Stimulated activated naive CD8-positive, alpha-beta T cell treated with anti-CD3 and anti-CD28 coated beads, Interleukin-15, amount 100 ng/mL, for 72 hours (primary cell): ENCODE results near the gene EN2.

ENCODE experiments used
- ATAC-seq: fragments of 150-1000 bp; cut with Tn5 transposase; 2 replicates; pipeline ENCODE4 v1.10.0; 2021; ENCODE audit warnings: mild to moderate bottlenecking, moderate library complexity
- DNase-seq, 2 donors: peaks; one replicate each; pipeline ENCODE4 v3.0.0; 2021 to 2022
- H3K27ac Mint-ChIP-seq, 2 donors: one replicate each; pipeline ENCODE4 v1.8.0; 2022; ENCODE audit warnings: mild to moderate bottlenecking in 2 of 2, mixed read lengths in 2 of 2, moderate library complexity in 2 of 2
- H3K27me3 Mint-ChIP-seq: one replicate; pipeline ENCODE4 v1.8.0; 2022; ENCODE audit warnings: mixed read lengths
- H3K4me1 Mint-ChIP-seq: one replicate; pipeline ENCODE4 v1.8.0; 2022; ENCODE audit warnings: mild to moderate bottlenecking, mixed read lengths
- H3K4me3 Mint-ChIP-seq, 2 donors: one replicate each; pipeline ENCODE4 v1.8.0; 2022; ENCODE audit warnings: mild to moderate bottlenecking in 2 of 2, mixed read lengths in 2 of 2, moderate library complexity in 1 of 2
- H3K9me3 Mint-ChIP-seq, 2 donors: one replicate each; pipeline ENCODE4 v1.8.0; 2022; ENCODE audit warnings: mixed read lengths in 2 of 2

Gene EN2

DNA sequence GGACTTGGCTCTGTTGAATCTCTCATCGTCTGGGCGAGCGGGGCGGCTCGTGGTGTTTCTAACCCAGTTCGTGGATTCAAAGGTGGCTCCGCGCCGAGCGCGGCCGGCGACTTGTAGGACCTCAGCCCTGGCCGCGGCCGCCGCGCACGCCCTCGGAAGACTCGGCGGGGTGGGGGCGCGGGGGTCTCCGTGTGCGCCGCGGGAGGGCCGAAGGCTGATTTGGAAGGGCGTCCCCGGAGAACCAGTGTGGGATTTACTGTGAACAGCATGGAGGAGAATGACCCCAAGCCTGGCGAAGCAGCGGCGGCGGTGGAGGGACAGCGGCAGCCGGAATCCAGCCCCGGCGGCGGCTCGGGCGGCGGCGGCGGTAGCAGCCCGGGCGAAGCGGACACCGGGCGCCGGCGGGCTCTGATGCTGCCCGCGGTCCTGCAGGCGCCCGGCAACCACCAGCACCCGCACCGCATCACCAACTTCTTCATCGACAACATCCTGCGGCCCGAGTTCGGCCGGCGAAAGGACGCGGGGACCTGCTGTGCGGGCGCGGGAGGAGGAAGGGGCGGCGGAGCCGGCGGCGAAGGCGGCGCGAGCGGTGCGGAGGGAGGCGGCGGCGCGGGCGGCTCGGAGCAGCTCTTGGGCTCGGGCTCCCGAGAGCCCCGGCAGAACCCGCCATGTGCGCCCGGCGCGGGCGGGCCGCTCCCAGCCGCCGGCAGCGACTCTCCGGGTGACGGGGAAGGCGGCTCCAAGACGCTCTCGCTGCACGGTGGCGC lies at the start of gene EN2:
TSS of gene EN2 (plus strand) at position 19 of the 767 bp plus-strand sequence. CDS start at position 268, 249 bp downstream.
- peak within 1 kb of the TSS; percentile 72 to 84 for H3K4me3 Mint-ChIP-seq
- peaks cover 95% of the 10 kb centered on the region for H3K27me3 Mint-ChIP-seq
- peak within 1 kb of the TSS; percentile 72 to 91 for H3K27ac Mint-ChIP-seq
- ATAC-seq, result no peak
- H3K4me1 Mint-ChIP-seq, result peaks cover 61% of the 10 kb centered on the region
- DNase-seq, result no peak
- H3K9me3 Mint-ChIP-seq, result no peaks in the 10 kb centered on the region

DNA sequence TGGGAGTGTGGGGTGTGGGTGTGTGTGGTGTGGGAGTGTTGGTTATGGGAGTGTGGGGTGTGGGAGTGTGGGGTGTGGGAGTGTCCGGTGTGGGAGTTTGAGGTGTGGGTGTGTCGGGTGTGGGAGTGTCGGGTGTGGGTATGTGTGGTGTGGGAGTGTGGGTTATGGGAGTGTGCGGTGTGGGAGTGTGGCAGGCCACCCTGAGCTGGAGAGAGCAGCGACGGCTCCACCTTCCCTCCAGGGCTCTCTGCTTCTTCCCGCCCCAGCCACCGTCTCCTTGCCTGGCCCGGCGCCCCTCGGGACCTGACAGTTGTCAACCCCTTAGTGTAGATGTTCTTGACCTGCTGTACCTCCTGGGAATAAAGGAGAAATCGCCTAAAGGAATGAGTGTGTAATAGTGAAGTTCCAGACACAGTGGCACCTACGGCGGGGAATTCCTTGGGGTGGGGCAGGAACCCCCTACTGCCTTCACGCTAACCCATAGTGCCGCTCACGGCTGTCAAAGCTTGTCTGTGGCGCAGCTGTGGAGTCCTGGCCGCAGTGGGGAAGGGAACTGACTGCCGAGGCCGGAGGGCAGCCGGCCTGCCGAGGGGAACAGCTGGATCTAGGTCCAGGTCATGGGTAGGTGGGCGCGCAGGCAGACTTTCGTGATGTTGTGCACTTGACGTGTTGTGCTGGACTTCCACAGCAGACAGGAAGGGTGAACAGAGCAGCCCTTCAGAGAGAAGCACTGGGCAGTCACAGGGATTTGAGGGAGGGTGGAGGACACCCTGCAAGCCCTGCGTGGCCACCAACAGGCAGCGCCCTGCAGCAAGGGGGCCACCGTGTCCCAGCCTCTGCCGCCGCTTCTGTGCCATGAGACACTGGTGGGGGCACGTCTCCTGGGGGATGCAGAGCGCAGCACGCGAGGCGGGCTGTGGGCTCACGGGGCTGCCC lies 49.0 kb upstream of the EN2 start:
- Mint-ChIP-seq H3K4me3 (no peak overlapping the region), H3K27me3 (peaks cover 82% of the 10 kb centered on the region), H3K9me3 (no peaks in the 10 kb centered on the region), H3K4me1 (peaks cover 38% of the 10 kb centered on the region), H3K27ac (no peak overlapping the region)
- ATAC-seq, result peak; percentile 27
- no peak for DNase-seq

- ATAC-seq (no peak), DNase-seq (no peak)
- H3K4me3 Mint-ChIP-seq, result no peak overlapping the region
- no peaks in the 10 kb centered on the region for H3K9me3 Mint-ChIP-seq
- H3K27ac Mint-ChIP-seq, result no peak overlapping the region
- H3K27me3 Mint-ChIP-seq, result peaks cover 71% of the 10 kb centered on the region
- peaks cover 38% of the 10 kb centered on the region for H3K4me1 Mint-ChIP-seq
Observed at GRCh38 chr7:155409980-155410379, 47.9 kb upstream of the EN2 start.

DNA sequence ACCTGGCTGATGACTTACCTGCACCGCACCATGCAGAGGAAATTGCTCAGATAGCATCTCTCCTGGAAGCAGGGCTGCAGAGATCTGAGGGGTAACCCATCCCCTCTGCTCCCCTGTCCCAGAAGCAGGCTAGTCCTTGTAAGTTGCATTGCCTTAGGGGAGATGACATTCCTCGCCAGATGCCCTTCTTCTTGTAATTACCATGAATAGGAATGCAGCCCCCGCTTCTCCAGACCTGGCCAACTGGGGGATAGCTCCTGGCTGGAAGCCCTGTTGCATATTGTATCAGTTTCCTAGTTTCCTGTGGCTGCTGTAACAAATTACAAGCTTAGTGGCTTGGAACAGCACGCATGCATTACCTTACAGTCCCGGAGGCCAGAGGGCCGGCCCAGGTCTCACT lies 47.5 kb upstream of the EN2 start:
- Mint-ChIP-seq H3K27me3 (peaks cover 66% of the 10 kb centered on the region), H3K4me3 (no peak overlapping the region), H3K4me1 (peaks cover 38% of the 10 kb centered on the region), H3K9me3 (no peaks in the 10 kb centered on the region), H3K27ac (no peak overlapping the region)
- DNase-seq (no peak), ATAC-seq (no peak)

DNA sequence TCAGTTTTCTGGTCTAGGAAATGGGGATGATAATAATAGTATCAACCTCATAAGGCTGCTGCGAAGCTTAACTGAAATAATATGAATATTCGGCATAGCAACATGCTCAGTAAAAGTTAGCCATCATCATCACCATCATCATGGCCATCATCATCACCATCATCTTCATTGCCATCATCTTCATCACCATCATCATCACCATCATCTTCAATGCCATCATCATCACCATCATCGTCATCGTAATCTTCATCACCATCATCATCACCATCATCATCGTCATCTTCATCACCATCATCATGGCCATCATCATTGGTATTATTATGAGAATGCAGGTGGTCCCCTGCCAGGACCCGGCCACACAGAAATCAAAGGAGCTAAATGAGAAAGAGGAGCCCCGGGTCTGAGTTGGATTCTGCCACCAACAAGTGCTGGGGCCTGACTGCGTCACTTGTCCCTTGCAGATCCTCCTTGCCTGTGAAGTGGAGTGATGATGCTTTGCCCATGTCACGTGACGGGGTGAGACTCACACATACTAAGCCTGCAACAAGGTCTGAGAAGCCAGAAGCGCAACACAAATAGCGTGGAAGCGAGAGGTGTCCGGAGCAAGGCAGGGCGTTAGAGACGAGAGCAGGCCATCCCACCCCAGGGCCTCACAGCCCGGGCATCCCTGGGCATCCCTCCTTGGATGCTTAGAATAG lies 46.1 kb upstream of the EN2 start:
- no peak for DNase-seq
- Mint-ChIP-seq H3K27ac (no peak overlapping the region), H3K9me3 (no peaks in the 10 kb centered on the region), H3K4me1 (peaks cover 23% of the 10 kb centered on the region), H3K4me3 (no peak overlapping the region), H3K27me3 (peaks cover 52% of the 10 kb centered on the region)
- ATAC-seq, result no peak

DNA sequence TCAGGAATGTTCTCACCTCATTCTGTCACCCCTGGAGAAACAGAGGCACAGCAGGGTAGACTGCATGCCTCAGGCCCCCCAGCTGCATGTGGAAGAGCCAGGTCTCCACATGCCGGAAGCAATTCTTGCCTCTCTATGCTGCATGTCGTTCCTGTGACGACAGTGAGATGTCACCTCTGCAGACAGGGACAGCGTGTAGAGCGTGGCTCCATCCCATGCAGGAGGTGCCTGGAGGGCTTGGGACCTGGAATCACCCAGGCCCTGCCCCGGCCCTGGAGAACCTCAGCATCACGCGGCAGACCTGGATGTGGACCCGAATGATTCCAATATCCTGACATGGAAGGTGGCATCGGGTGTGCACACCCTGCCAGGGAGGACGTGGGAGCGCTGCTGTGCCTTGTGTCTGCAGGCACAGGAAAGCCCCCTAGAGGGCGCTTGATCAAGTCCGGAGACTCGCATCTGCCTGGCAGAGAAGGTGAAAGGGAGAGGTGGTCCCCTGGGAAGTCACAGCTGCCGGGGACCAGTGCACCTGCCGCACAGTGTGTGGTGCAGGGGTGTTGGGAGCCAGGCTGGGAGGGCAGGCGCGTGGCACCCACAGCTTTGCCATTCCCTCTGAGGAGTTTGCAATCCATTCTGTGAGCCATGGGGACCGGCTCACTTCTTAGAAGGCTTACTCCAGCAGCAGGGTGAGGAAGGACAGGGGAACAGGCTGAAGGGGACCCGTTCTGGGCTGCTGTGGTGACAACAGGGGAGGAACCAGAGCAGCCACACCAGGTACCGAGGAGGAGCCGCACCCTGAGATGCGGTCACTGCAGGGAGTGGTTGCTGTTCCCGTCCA lies 45.3 kb upstream of the EN2 start:
- peak; percentile 64 for ATAC-seq

DNA sequence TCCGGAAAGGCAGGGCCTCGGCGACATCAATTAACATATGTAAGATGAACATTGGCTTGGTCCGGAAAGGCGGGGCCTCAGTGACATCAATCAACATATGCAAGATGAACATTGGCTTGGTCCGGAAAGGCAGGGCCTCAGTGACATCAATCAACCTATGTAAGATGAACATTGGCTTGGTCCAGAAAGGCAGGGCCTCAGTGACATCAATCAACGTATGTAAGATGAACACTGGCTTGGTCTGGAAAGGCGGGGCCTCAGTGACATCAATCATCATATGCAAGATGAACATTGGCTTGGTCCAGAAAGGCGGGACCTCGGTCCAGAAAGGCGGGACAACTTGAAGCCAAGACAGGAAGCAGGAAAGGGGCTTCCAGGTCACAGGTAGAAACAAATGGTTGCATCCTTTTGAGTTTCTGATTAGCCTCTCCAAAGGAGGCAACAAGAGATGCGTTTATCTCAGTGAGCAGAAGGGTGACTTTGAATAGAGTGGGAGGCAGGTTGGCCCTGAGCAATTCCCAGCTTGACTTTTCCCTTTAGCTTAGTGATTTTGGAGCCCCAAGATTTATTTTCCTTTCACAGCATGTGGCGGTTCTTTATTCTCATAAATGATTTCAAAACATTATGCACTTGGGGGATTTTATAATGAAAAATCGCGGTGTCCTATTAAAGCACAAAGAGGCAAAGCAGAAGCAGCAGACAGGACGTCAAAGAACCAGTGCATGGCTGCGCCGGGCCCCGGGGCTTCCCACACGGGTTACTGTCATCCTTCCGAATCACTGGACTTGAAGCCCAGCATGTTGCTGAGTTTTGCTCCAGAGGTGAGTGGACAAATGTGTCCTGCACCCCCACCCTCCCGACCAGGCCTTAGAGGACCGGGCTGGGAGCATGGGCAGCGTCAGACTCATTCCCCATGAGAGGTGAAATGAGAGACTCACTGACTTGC lies 43.1 kb upstream of the EN2 start:
- Mint-ChIP-seq H3K9me3 (no peaks in the 10 kb centered on the region), H3K4me3 (no peak overlapping the region), H3K4me1 (peaks cover 13% of the 10 kb centered on the region), H3K27me3 (peaks cover 63% of the 10 kb centered on the region), H3K27ac (no peak overlapping the region)
- no peak for DNase-seq
- ATAC-seq, result no peak

More for the DNA sequence above, 45.3 kb upstream of the EN2 start:
- H3K9me3 Mint-ChIP-seq, result no peaks in the 10 kb centered on the region
- DNase-seq, result peak; percentile 55 to 62
- peaks cover 57% of the 10 kb centered on the region for H3K27me3 Mint-ChIP-seq
- no peak overlapping the region for H3K4me3 Mint-ChIP-seq
- H3K27ac Mint-ChIP-seq, result no peak overlapping the region
- H3K4me1 Mint-ChIP-seq, result peaks cover 23% of the 10 kb centered on the region

- Mint-ChIP-seq H3K4me1 (peaks cover 7% of the 10 kb centered on the region), H3K27me3 (peaks cover 58% of the 10 kb centered on the region), H3K27ac (no peak overlapping the region), H3K4me3 (no peak overlapping the region), H3K9me3 (no peaks in the 10 kb centered on the region)
- DNase-seq, result no peak
- no peak for ATAC-seq
Observed at GRCh38 chr7:155416646-155417380, 41.1 kb upstream of the EN2 start.

DNA sequence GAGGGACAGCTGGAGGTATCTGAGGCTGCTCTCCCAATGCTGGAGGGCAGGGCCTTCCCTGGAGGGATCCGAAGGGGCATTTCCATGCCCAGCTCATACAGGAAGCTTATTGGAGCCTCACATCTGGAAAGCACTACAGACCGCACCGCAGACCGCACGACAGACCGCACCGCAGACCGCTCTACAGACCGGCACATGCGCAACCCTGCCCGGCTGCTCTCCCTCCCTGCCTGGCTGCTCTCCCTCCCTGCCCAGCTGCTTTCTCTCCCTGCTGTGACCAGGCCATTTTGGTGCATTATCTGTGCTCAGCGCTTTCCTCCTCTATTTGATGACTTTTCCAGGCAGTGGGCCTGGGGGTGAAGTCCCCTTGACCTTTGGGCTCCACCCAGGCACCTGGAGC lies 39.6 kb upstream of the EN2 start:
- DNase-seq (no peak), ATAC-seq (no peak)
- H3K9me3 Mint-ChIP-seq, result no peaks in the 10 kb centered on the region
- no peak overlapping the region for H3K4me3 Mint-ChIP-seq
- H3K27me3 Mint-ChIP-seq, result peaks cover 55% of the 10 kb centered on the region
- no peaks in the 10 kb centered on the region for H3K4me1 Mint-ChIP-seq
- H3K27ac Mint-ChIP-seq, result no peak overlapping the region

DNA sequence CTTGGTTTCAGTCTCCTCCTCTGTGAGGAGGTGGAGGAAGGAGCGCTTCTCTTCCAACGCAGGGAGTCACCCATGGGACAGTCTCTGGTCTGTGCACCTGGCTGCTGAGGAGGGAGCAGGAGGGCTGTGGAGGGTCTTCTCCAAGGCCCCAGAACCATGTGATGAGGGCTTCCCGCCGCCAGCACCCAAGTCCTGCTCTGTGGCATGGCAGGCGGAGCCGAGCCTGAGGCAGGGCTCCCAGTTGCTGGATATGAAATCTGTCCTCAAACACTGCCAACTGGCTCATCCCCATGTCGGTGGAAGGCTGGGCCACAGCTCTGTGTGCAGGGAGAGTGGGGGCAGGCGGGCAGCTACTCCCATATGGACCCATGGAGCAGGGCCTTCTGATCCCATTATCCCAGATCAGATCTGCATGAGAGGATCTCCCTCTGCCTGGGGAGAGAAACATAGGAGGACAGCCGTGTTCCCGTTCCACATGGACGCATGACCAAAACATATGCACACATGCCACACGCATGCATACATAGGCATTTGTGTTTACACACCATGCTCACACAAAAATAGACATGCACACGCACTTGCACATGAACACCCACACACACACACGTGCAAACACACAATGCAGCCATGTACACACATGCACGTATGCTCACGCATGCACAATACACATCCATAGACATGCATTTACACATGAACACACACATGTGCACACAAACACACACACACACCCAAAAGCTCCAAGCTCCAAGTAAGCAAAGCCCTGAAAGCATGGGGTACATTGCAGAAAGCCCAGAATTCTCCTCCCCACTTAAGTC lies 38.8 kb upstream of the EN2 start:
- H3K27ac Mint-ChIP-seq, result no peak overlapping the region
- ATAC-seq, result no peak
- peaks cover 58% of the 10 kb centered on the region for H3K27me3 Mint-ChIP-seq
- DNase-seq, result no peak
- H3K4me1 Mint-ChIP-seq, result no peaks in the 10 kb centered on the region
- H3K9me3 Mint-ChIP-seq, result no peaks in the 10 kb centered on the region
- H3K4me3 Mint-ChIP-seq, result no peak overlapping the region

GRCh38 chr7:155420116-155420515 lies 37.8 kb upstream of the EN2 start:
- no peak overlapping the region for H3K27ac Mint-ChIP-seq
- H3K4me3 Mint-ChIP-seq, result no peak overlapping the region
- H3K9me3 Mint-ChIP-seq, result no peaks in the 10 kb centered on the region
- H3K27me3 Mint-ChIP-seq, result peaks cover 67% of the 10 kb centered on the region
- ATAC-seq (no peak), DNase-seq (no peak)
- no peaks in the 10 kb centered on the region for H3K4me1 Mint-ChIP-seq

DNA sequence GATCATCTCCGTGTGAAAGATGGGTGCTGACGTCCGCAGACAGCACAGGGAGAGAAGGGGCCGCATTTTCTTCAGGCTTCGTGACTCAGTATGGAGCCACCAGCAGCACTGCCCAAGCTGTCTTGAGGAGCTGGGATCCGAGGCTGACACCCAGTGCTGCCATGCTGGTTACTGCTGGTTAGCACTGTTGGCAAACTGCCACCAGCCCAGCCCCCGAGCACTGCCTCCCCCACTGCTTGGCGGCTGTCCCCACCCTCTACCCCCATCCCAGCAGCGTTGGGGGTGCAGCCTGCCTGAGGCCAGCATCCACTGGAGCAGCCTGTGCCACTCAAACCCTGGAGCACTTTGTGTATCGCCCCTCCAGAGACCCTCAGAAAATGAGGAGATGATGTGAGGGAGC lies 35.8 kb upstream of the EN2 start:
- Mint-ChIP-seq H3K9me3 (no peaks in the 10 kb centered on the region), H3K4me3 (no peak overlapping the region), H3K4me1 (no peaks in the 10 kb centered on the region), H3K27ac (no peak overlapping the region), H3K27me3 (peaks cover 84% of the 10 kb centered on the region)
- ATAC-seq (no peak), DNase-seq (no peak)
